CD4-positive, alpha-beta T cell treated with Interleukin-4 for 4 hours (primary cell): ENCODE measurements around the gene SELENOK.

Experiments
- DNase-seq: peaks from one replicate; pipeline ENCODE4 v3.0.0-alpha.2; 2020

The SELENOK gene

DNA sequence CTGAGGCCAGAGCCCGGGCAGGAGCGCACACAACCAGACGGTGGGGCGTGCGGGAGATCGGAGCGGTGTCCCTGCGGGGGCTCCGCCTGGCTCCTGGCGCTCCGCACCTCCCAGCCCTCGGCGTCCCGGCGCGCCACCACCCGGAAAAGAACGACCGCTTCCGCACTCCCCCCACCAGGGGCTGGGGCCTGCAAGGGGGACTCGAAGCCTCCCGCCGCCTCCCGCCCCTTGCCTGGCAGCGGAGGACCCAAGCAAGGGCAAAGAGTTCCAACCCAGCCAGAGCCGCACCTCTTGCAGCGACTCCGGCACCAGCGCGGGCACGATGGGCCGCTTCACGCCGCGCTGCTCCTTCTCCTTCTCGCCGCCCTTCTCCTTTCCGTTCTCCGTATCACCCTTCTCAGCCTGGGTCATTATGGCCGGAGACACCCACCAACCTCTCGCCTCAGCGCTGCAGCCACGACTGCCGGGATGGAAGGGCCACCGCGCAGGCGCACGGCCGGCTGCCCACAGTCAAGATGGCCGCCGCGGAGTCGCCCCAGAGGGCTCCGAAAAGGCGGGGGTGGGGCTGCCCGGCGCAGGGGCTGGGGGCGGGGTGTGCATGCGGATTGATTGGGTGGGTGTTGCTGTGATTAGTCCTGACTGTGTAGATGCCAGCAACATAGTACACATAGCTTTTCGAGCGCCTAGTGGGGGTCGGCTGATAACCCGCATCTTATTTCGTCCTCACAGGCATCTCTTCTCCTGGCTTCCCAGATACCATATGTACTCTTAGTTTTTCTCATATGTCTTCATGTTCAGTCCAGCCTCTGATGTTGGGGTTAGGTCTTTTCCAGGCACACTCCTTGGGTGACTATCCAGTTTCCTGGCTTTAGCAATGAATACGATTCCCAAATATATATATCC, 9.7 kb downstream of the SELENOK start, which contains the start of gene ACTR8:
Gene ACTR8 (minus strand): TSS at position 462 of the 903 bp plus-strand sequence. CDS start 51 bp downstream, at position 411.
- peak; percentile 85 for DNase-seq

DNA sequence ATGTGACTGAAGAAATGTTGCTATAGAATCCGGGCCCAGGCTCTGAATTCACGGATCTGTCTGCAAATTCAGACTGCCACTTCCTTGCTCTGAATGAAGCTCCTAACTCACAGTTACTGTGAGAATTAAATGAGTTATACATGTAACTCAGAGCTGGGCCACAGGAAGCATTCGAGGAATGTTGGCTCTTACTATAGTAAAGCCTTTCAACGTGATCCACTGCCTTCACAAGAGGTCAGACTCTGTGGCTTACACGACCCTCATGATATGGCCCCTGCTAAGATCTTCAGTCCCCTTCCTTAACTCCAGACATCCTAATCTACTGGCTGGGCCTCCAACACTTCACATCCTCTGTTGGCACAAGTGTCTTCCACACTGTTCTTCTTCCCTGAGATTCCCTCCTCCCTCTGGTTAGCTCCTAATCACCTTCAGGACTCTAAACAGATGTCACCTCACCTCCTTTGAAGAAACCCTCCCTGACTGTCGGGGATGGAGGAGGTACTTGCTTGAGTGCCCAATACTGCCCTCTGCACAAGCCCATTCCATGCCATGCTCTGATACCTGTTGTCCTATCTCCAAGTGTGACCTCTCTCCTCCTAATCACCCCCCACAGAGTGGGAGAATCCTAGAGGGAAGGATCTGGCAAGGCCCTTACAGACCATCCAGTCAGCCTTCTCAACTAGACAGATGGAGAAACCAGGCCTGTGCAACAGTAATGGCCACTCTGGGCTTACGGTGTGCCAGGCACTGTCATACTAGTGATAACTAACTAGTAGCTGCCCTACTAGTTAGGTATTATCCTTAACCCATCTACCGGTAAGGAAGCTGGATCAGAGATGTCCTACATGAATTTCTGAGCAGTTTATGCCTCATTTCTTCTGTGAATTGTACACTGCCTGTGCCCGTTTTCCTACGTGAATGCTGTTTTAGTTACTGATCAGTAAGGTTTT, 11.0 kb downstream of the SELENOK start:
- no peak for DNase-seq

DNA sequence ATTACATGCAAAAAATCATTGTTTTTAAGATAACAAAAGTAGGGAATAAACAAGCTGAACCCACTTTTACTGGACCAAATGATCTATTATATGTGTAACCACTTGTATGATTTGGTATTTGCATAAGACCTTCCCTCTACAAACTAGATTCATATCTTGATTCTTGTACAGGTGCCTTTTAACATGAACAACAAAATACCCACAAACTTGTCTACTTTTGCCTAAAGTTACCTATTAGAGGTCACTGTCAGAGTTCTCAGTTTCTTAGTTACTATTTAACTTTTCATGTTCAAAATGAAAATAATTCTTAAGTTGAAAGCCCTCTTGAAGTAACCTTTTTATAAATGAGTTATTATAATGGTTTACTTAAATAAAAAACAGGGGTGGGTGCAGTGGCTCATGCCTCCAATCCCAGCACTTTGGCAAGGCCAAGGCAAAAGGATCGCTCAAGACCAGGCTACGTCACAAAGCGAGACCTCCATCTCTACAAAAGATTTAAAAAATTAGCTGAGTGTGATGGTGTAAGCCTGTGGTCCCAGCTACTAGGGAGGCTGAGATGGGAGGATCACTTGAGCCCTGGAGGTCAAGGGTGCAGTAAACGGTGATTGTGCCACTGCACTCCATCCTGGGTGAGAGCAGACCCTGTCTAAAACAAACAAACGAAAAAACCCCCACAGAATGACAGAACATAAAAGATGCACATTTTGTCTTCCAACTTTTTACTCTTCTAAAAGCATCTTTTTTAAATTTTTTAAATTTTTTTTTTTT, 25.7 kb downstream of the SELENOK start:
- no peak for DNase-seq

GRCh38 chr3:53863145-53863544, 28.5 kb downstream of the SELENOK start:
- no peak for DNase-seq

GRCh38 chr3:53862241-53862640, 29.4 kb downstream of the SELENOK start:
- DNase-seq: no peak

GRCh38 chr3:53860196-53860595, 31.5 kb downstream of the SELENOK start:
- DNase-seq: no peak

GRCh38 chr3:53859178-53859577, 32.5 kb downstream of the SELENOK start:
- no peak for DNase-seq

GRCh38 chr3:53858096-53858741, 33.4 kb downstream of the SELENOK start:
- no peak for DNase-seq

GRCh38 chr3:53856964-53857363, 34.7 kb downstream of the SELENOK start:
- no peak for DNase-seq

DNA sequence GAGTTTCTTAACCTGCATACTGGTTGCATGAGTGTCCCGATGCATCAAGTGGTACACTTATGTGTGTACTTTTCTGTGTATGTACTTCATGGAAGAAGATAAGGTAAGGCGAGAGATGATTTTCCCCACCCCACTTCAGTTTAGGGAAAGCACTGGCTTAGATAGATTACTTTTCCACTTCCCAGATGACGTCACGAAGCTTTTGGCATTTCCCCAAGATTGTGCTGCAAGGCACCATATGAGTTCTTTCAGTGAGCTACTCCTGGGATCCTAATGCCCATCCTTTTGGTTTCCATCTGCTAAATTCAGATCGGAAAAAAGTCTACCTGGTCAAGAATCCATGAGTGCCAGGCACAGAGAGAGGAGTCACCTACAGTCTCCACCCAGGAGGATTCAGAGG, 40.8 kb downstream of the SELENOK start:
- DNase-seq: no peak

GRCh38 chr3:53849916-53850315, 41.7 kb downstream of the SELENOK start:
- DNase-seq: no peak

DNA sequence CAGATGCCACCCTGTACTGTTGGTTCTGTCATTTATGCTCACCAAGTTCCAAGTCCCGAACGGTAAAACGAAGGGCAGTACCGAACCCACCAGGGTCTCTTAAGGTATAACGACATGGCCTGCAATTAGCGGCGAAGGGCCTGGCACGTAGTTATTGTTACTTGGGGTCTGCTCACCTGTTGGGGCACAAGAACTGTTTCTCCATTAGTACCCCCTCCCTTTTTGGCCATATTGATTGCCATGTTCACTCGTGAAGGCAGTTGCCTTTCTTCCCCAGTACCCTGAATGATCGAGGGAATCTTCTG, 44.9 kb downstream of the SELENOK start:
- DNase-seq: no peak

DNA sequence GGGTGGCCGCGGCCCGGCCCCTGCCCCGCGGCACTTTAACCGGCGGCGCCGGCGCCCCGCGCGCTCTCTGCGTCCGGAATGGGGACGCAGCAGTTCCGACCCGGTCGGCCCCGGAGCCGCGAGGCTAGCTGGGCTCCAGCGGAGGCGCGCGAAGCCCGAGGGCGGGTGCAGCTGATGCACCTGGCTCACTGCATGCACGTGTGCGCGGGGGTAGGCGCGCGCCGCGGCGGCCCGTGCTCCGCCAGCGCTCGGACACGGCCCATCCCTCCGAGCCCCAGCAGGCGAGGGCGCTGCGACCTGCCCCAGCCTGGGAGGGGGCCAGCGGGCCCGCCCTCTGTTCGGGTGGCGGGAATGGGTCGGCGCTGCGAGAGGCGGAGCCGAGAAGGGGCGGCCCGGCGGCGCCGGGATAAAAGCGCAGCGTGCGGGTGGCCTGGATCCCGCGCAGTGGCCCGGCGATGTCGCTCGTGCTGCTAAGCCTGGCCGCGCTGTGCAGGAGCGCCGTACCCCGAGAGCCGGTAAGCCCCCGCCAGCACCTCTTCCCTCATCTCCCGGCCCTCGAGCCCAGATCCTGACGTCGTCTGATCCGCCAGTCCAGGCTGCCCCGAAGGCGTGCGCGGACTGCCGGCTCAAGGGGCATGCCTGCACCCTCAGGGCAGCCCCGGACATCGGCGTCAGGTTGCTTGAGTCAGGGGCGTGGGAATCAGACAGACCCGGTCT, 45.4 kb downstream of the SELENOK start, which contains the start of the genes CHDH and IL17RB:
Gene CHDH (minus strand): TSS at position 286 of the 717 bp plus-strand sequence. CDS start 22,411 bp downstream, outside the sequence.
Gene IL17RB (plus strand): TSS at position 435 of the 717 bp plus-strand sequence. CDS start 21 bp downstream, at position 456.
- no peak for DNase-seq

DNA sequence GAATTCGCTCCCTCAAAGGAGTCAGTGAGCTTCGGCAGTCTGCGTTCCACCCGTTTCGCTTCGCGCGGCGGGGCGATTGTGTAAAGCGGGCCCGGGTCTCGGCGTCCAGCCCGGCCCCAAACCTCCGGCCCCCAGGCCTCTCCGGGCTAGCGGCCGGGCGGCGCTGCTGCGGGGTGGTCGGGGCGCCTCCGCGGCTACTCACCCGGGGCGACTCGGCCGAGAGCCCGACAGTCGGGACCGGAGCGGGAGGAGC, 45.9 kb downstream of the SELENOK start:
- no peak for DNase-seq

DNA sequence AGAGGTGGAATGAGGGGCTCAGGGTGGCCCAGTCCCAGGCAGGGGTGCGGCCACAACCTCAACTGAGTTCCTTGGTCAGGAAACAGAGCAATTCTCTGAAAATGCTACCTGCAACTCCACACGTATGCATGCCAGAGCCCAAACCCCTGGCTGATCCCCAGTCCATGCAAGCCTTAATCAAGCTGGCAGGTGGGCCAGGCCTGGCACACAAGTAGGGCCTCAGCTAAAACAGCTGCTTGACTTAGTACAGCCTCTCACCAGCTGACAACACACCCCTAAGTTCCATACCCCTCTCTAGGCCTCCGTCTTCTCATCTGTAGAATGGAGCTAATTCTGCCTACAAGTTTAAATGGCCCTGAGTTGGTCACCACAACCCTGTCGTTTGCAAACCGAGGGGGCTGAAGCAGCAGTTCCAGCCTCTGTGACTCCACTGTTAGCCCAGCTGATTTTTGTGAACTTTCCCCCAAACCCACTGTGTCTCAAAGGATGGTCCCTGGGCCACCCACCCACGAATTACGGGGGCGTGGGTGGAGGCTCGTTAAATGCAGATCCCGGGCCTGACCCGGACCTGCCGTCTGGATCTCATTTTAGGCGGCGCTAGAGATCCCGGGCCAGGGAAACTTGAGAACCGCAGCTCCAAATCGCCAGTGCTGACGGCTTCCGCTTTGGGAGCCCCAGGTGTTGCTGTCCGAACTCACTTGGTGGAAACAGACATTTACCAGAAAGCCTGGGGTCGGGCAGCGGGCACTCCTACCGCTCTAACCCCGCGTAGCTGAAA, 46.4 kb downstream of the SELENOK start:
- no peak for DNase-seq

DNA sequence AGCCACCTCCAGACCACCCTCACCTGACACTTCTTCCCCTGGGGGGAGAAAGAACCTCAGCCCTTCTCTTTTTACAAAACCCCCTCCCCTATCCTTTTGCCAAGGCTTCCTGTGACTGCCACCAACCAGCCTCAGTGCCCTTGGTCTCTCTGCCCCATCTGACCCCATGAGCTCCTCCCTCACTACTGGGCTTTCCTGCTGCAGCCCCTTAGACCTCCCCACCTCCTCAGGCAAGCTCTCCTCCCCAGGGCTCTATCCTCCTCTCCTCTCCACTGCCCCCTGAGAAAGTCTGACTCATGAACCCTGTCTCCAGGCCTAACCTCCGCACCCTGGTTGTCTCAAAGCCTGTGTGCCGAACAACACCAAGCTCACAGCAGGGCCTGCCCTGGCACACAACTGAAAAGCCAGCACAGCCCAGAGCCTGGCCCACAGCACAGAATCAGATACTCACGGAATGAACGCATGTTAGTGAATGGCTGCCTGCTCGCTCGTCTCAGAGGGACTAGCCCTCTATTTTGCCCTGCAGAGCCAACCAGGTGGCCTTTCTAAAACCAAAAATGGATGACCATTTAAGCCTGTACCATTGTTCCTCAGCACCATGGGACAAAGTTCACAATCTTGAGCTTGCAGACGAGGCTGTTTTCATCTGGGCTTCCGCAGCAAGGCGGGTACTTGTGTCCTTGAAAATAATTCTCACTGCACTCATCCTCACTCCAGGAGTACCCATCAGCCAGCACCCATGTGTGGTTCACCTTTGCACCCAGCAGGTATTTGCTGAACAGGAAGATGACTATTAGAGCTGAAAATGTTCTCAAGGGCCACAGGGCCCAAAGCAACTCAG, 47.2 kb downstream of the SELENOK start:
- no peak for DNase-seq

- DNase-seq: no peak
Observed at GRCh38 chr3:53843195-53844177, 48.2 kb downstream of the SELENOK start.

- DNase-seq: no peak
Observed at GRCh38 chr3:53842436-53843194, 49.0 kb downstream of the SELENOK start.
